Endodermal cell (in vitro differentiated cells): ENCODE measurements around the gene SEMA5A. TPM values are rescaled to one million over a fixed set of nuclear protein-coding genes. Genes with fewer than 3 reads are reported as not detected.
A peak's percentile ranks its signal among the peaks of the same experiment; 100 is the strongest.

Source experiments
- DNase-seq: peaks from one replicate; pipeline ENCODE4 v3.0.0-alpha.2; 2017
- H3K27ac ChIP-seq: 2 replicates; pipeline ENCODE4 v1.5.1; 2013; ENCODE audit warnings: mild to moderate bottlenecking, low read depth, low read length, moderate library complexity
- H3K27me3 ChIP-seq: 2 replicates; pipeline ENCODE4 v1.6.1; 2013; ENCODE audit warnings: mild to moderate bottlenecking, low read length, moderate library complexity; ENCODE audit not compliant: insufficient read depth, control insufficient read depth, poor library complexity, severe bottlenecking
- H3K36me3 ChIP-seq: 2 replicates; pipeline ENCODE4 v1.7.0; 2013; ENCODE audit warnings: mild to moderate bottlenecking, low read length, moderate library complexity; ENCODE audit not compliant: control insufficient read depth, insufficient read depth
- H3K4me1 ChIP-seq: one replicate; pipeline ENCODE4 v1.7.0; 2013; ENCODE audit warnings: low read length; ENCODE audit not compliant: control insufficient read depth, insufficient read depth
- H3K4me3 ChIP-seq: 2 replicates; pipeline ENCODE4 v1.5.1; 2013; ENCODE audit warnings: mild to moderate bottlenecking, low read length, moderate library complexity
- H3K9ac ChIP-seq: 2 replicates; pipeline ENCODE4 v1.6.1; 2013; ENCODE audit warnings: mild to moderate bottlenecking, low read length, moderate library complexity; ENCODE audit not compliant: poor library complexity, severe bottlenecking; ENCODE audit errors: extremely low read depth
- H3K9me3 ChIP-seq: 2 replicates; pipeline ENCODE4 v1.6.1; 2013; ENCODE audit warnings: mild to moderate bottlenecking, low read length, moderate library complexity; ENCODE audit not compliant: control insufficient read depth
- H3K27ac Mint-ChIP-seq: 2 replicates; pipeline ENCODE4 v1.8.0; 2020; ENCODE audit warnings: mixed read lengths
- H3K27me3 Mint-ChIP-seq: 2 replicates; pipeline ENCODE4 v1.8.0; 2021; ENCODE audit warnings: mild to moderate bottlenecking, mixed read lengths; ENCODE audit not compliant: insufficient read depth
- H3K36me3 Mint-ChIP-seq: 2 replicates; pipeline ENCODE4 v1.8.0; 2020; ENCODE audit warnings: low read depth, mixed read lengths
- H3K4me1 Mint-ChIP-seq: 2 replicates; pipeline ENCODE4 v1.8.0; 2020; ENCODE audit warnings: mixed read lengths
- H3K4me3 Mint-ChIP-seq: 2 replicates; pipeline ENCODE4 v1.8.0; 2020; ENCODE audit warnings: mild to moderate bottlenecking, moderate library complexity, mixed read lengths
- H3K9me3 Mint-ChIP-seq: 2 replicates; pipeline ENCODE4 v1.8.0; 2020; ENCODE audit warnings: mild to moderate bottlenecking, mixed read lengths
- CTCF ChIP-seq: fragments of 200-600 bp; sonication (generic); conservative IDR thresholded peaks from 2 replicates; pipeline ENCODE4 v1.5.0; 2021; ENCODE audit warnings: antibody characterized with exemption, mild to moderate bottlenecking
- WGBS, 2 experiments: methylation state at CpG; one replicate each; pipeline versions ENCODE4 v1.1.5 to v1.1.7; 2013; ENCODE audit warnings: missing lambda C conversion rate in 2 of 2, mixed read lengths in 1 of 2; ENCODE audit not compliant: insufficient coverage in 1 of 2, insufficient read length in 1 of 2; 5-methylcytosine and 5-hydroxymethylcytosine counted together
- total RNA-seq, 2 donors: library from RNA; stranded (reverse); fragmentation: NEBNext Ultra II Directional in 1 of 2; extraction: Animal tissue kit (Norgen Biotek cat#: 25700) in 1 of 2; gene quantifications; 2 replicates in 1 of 2; 3 replicates in 1 of 2; pipeline ENCODE4 v1.2.1, GENCODE V29; 2021

The SEMA5A gene
- total RNA-seq, 2 donors from 2014 or later: 46.8 to 77.8 TPM

GRCh38 chr5:9157020-9157419 lies 388.9 kb downstream of the SEMA5A start:
- no peak overlapping the region for H3K27ac ChIP-seq
- Mint-ChIP-seq H3K27me3 (no peaks in the 10 kb centered on the region), H3K4me3 (no peak overlapping the region), H3K27ac (no peak overlapping the region), H3K9me3 (no peaks in the 10 kb centered on the region), H3K4me1 (no peaks in the 10 kb centered on the region), H3K36me3 (peaks cover 11% of the 10 kb centered on the region)
- no peak for DNase-seq
- no peaks in the 10 kb centered on the region for H3K27me3 ChIP-seq
- peaks cover 28% of the 10 kb centered on the region for H3K36me3 ChIP-seq
- no peak for TF ChIP-seq CTCF
- H3K9me3 ChIP-seq: no peaks in the 10 kb centered on the region
- H3K9ac ChIP-seq: no peak overlapping the region
- H3K4me1 ChIP-seq: no peaks in the 10 kb centered on the region
- WGBS, 2 experiments: 70 to 91% methylated on average over 4 to 5 of the region's 5 CpGs
- H3K4me3 ChIP-seq: no peak overlapping the region

- DNase-seq: peak; percentile 88
- Histone ChIP-seq H3K4me1 (no peaks in the 10 kb centered on the region), H3K9ac (no peak overlapping the region), H3K9me3 (no peaks in the 10 kb centered on the region), H3K4me3 (no peak overlapping the region), H3K27me3 (no peaks in the 10 kb centered on the region), H3K27ac (no peak overlapping the region), H3K36me3 (peaks cover 25% of the 10 kb centered on the region)
- no peaks in the 10 kb centered on the region for H3K4me1 Mint-ChIP-seq
- peaks cover 11% of the 10 kb centered on the region for H3K36me3 Mint-ChIP-seq
- H3K27me3 Mint-ChIP-seq: no peaks in the 10 kb centered on the region
- H3K9me3 Mint-ChIP-seq: no peaks in the 10 kb centered on the region
- no peak overlapping the region for H3K27ac Mint-ChIP-seq
- WGBS, 2 experiments: 79 to 96% methylated on average over 2 of the region's 2 CpGs
- TF ChIP-seq CTCF: peak; percentile 82
- no peak overlapping the region for H3K4me3 Mint-ChIP-seq
Observed at GRCh38 chr5:9156282-9156681, 389.6 kb downstream of the SEMA5A start.

GRCh38 chr5:9151684-9152427 lies 394.0 kb downstream of the SEMA5A start:
- TF ChIP-seq CTCF: no peak
- Mint-ChIP-seq H3K4me1 (no peaks in the 10 kb centered on the region), H3K9me3 (no peaks in the 10 kb centered on the region), H3K27me3 (no peaks in the 10 kb centered on the region), H3K27ac (no peak overlapping the region), H3K4me3 (no peak overlapping the region), H3K36me3 (peaks cover 8% of the 10 kb centered on the region)
- 95 to 96% methylated on average over 6 of the region's 6 CpGs for WGBS, 2 experiments
- Histone ChIP-seq H3K27ac (no peak overlapping the region), H3K36me3 (peaks cover 39% of the 10 kb centered on the region), H3K9me3 (no peaks in the 10 kb centered on the region), H3K27me3 (no peaks in the 10 kb centered on the region), H3K9ac (no peak overlapping the region), H3K4me1 (no peaks in the 10 kb centered on the region), H3K4me3 (no peak overlapping the region)
- no peak for DNase-seq
